Smooth muscle cell (in vitro differentiated cells): ENCODE results near the gene PGF. TPM values are rescaled to one million over a fixed set of nuclear protein-coding genes. Genes with fewer than 3 reads are reported as not detected.

Experiments
- DNase-seq: peaks from one replicate; lab custom pipeline; 2025; ENCODE audit not compliant: unreplicated experiment; lab: John Stamatoyannopoulos, UW
- H2AFZ ChIP-seq: fragments of 200-600 bp; sonication (generic); 2 replicates; pipeline ENCODE4 v1.6.0; 2016; ENCODE audit warnings: antibody characterized with exemption, low read depth, mild to moderate bottlenecking
- H3F3A ChIP-seq: fragments of 200-600 bp; sonication (generic); 2 replicates; pipeline ENCODE4 v1.6.0; 2017; ENCODE audit warnings: antibody characterized with exemption, low read depth
- H3K27ac ChIP-seq: fragments of 200-600 bp; sonication (generic); 2 replicates; pipeline ENCODE4 v1.5.1; 2016; ENCODE audit warnings: low read depth, mild to moderate bottlenecking
- H3K27me3 ChIP-seq: fragments of 200-600 bp; sonication (generic); 2 replicates; pipeline ENCODE4 v1.6.1; 2016; ENCODE audit warnings: low read depth, mild to moderate bottlenecking
- H3K36me3 ChIP-seq: fragments of 200-600 bp; sonication (generic); 2 replicates; pipeline ENCODE4 v1.5.1; 2016; ENCODE audit warnings: low read depth
- H3K4me1 ChIP-seq: fragments of 200-600 bp; sonication (generic); 2 replicates; pipeline ENCODE4 v1.5.1; 2016; ENCODE audit warnings: low read depth
- H3K4me2 ChIP-seq: fragments of 200-600 bp; sonication (generic); 2 replicates; pipeline ENCODE4 v1.6.0; 2016; ENCODE audit warnings: mild to moderate bottlenecking
- H3K4me3 ChIP-seq: fragments of 200-600 bp; sonication (generic); 2 replicates; pipeline ENCODE4 v1.5.1; 2016; ENCODE audit warnings: mild to moderate bottlenecking
- H3K79me2 ChIP-seq: fragments of 200-600 bp; sonication (generic); 2 replicates; pipeline ENCODE4 v1.6.0; 2016; ENCODE audit warnings: low read depth, mild to moderate bottlenecking
- H3K9ac ChIP-seq: fragments of 200-600 bp; sonication (generic); 2 replicates; pipeline ENCODE4 v1.6.0; 2016; ENCODE audit warnings: low read depth
- H3K9me3 ChIP-seq: fragments of 200-600 bp; sonication (generic); replicated peaks from 2 replicates; pipeline ENCODE4 v1.5.1; 2016; ENCODE audit warnings: low read depth
- H4K20me1 ChIP-seq: fragments of 200-600 bp; sonication (generic); 2 replicates; pipeline ENCODE4 v1.6.0; 2016; ENCODE audit warnings: low read depth
- WGBS: methylation state at CpG from one replicate; pipeline ENCODE4 v1.1.7; 2016; ENCODE audit warnings: low lambda C conversion rate; 5-methylcytosine and 5-hydroxymethylcytosine counted together
- polyA plus RNA-seq: library from polyadenylated mRNA; unstranded; fragments of >200 nt; fragmentation: Nextera tagmentation; extraction: Ambion mirVana; gene quantifications from 2 replicates; pipeline ENCODE4 v1.2.1, GENCODE V29; 2016
- total RNA-seq: library from RNA; depleted of rRNA; stranded (reverse); fragments of >200 nt; gene quantifications from 2 replicates; pipeline ENCODE4 v1.2.3, GENCODE V29; 2014
- TF ChIP-seq, protein P1 (sequence below): fragments of 200-600 bp; sonication (generic); IDR thresholded peaks from 2 replicates; pipeline ENCODE4 v1.5.1; 2017; ENCODE audit warnings: borderline replicate concordance, mild to moderate bottlenecking, antibody characterized with exemption; ENCODE audit not compliant: insufficient read depth, poor library complexity, severe bottlenecking

Gene PGF
- total and polyA plus RNA-seq, 2 experiments from 2014 or later, result 15.4 to 30.6 TPM

DNA sequence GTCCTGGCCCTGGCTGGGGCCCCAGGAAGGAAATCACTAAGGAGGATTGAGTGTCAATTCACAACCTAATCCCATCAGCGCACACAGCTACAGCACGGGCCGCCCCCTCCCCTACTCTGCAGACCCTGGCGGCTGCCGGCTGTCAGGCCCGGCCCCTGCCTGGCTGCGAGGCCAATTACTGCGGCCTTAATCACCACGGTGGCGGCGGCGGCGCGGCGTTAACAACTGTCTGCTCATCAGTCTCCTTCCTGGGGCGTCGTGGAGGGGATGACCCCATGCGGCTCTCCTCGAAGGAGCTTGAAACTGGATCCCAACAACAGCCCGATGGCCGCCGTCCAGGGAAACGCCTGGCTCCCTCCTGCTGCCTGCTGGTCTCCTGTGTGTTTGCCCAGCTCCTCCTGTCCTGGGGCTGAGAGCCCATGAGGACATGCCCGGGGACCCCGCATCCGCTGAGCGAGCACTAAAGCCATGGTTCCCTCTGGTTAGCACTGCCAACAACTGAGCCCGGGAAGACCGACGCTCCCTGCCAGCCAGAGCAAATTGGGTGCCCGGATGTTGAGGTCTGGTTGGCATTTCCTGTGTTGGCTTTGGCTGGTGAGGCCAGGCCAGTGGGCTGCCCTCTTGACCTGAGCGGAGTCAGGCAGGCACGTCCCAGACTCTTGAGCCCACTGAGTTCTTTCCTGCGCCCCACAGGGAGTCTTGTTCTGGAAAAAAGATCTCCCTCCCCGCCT is 25.5 kb upstream of the PGF start:
- no peaks in the 10 kb centered on the region for H3K79me2 ChIP-seq
- no peaks in the 10 kb centered on the region for H3K27me3 ChIP-seq
- no peaks in the 10 kb centered on the region for H4K20me1 ChIP-seq
- H3K9ac ChIP-seq, result no peak overlapping the region
- DNase-seq, result no peak
- H3F3A ChIP-seq, result no peaks in the 10 kb centered on the region
- no peaks in the 10 kb centered on the region for H3K9me3 ChIP-seq
- H3K4me2 ChIP-seq, result peak overlapping the region; percentile 44
- TF ChIP-seq, protein P1, sequence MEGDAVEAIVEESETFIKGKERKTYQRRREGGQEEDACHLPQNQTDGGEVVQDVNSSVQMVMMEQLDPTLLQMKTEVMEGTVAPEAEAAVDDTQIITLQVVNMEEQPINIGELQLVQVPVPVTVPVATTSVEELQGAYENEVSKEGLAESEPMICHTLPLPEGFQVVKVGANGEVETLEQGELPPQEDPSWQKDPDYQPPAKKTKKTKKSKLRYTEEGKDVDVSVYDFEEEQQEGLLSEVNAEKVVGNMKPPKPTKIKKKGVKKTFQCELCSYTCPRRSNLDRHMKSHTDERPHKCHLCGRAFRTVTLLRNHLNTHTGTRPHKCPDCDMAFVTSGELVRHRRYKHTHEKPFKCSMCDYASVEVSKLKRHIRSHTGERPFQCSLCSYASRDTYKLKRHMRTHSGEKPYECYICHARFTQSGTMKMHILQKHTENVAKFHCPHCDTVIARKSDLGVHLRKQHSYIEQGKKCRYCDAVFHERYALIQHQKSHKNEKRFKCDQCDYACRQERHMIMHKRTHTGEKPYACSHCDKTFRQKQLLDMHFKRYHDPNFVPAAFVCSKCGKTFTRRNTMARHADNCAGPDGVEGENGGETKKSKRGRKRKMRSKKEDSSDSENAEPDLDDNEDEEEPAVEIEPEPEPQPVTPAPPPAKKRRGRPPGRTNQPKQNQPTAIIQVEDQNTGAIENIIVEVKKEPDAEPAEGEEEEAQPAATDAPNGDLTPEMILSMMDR, result no peak
- H2AFZ ChIP-seq, result peak overlapping the region; percentile 64
- no peak overlapping the region for H3K4me3 ChIP-seq
- no peak overlapping the region for H3K27ac ChIP-seq
- no peaks in the 10 kb centered on the region for H3K36me3 ChIP-seq
- peaks cover 34% of the 10 kb centered on the region for H3K4me1 ChIP-seq
- WGBS, result 34% methylated on average over 35 of the region's 35 CpGs

DNA sequence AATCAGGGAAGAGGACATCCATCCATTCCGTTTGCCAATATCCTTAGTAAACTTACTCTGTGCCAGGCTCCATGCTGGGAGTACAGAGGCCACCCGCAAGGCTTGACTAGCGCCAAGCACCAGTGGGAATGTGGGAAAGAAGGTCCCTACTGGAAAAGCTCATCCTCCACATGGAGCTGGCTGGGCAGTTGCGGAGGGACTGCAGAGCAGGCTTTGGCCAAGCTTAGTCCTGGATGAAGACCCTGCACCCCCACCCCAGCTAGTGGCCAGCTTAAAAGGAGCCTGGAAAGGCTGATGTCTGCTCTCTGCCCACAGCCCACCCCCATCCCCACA is 25.0 kb upstream of the PGF start:
- H3K4me3 ChIP-seq, result no peak overlapping the region
- H3K36me3 ChIP-seq, result no peaks in the 10 kb centered on the region
- H3K27me3 ChIP-seq, result no peaks in the 10 kb centered on the region
- H3F3A ChIP-seq, result no peaks in the 10 kb centered on the region
- no peak overlapping the region for H3K9ac ChIP-seq
- 81% methylated on average over 4 of the region's 4 CpGs for WGBS
- H3K79me2 ChIP-seq, result no peaks in the 10 kb centered on the region
- H3K4me2 ChIP-seq, result peak overlapping the region; percentile 44
- TF ChIP-seq, protein P1, result no peak
- H3K27ac ChIP-seq, result no peak overlapping the region
- no peaks in the 10 kb centered on the region for H3K9me3 ChIP-seq
- DNase-seq, result no peak
- H4K20me1 ChIP-seq, result no peaks in the 10 kb centered on the region
- H3K4me1 ChIP-seq, result peaks cover 34% of the 10 kb centered on the region
- peak overlapping the region; percentile 64 for H2AFZ ChIP-seq

DNA sequence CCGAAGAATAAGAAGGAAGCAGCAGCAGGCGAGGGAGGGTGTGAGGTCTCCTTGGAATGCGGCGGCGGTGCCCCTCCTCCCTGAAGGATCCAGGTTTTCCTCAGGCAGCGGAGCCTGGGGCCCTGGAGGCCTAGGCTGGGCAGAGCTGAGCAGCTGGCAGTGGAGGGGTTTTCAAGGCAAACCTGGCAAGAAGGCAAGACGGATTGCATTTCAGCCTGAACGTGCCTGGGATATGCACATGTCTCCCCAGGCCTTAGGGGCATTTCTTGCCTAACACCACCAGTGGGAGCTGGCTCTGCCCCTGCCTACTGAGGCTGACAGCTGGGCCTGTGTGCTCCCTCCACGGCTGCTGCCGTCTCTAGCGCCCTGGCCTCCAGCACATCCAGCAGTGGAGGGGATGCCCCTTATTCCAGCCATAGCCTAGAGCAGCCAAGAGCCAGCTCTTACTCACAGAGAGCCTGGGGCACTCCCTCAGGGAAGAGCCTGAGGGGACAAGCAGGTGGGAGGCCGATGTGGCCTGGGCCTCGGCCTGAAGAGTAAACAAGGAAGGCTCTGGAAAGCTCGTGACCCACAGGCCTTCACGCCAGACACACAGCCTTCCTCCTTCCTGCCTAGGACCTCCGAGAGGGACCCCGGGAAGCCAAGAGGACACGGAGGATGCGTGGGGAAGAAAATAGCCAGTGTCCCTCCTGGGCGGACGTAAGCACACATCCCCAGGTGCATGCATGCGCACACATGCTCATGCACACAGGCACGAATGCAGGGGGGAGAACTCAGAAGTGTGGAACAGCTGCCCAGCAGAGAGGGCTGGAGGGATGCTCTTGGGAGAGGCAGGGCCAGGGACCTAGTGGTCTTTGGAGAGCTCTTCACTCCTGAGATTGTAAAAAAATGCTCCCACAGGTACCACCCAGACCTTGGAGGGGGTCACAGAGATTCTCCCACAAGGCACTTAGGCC is 24.3 kb upstream of the PGF start:
- 63% methylated on average over 23 of the region's 23 CpGs for WGBS

More for the DNA sequence above, 24.3 kb upstream of the PGF start:
- H3K27ac ChIP-seq, result no peak overlapping the region
- no peaks in the 10 kb centered on the region for H3K79me2 ChIP-seq
- no peaks in the 10 kb centered on the region for H3K27me3 ChIP-seq
- no peaks in the 10 kb centered on the region for H3F3A ChIP-seq
- peaks cover 34% of the 10 kb centered on the region for H3K4me1 ChIP-seq
- TF ChIP-seq, protein P1, result no peak
- H3K9me3 ChIP-seq, result no peaks in the 10 kb centered on the region
- no peak for DNase-seq
- H3K9ac ChIP-seq, result no peak overlapping the region
- H4K20me1 ChIP-seq, result no peaks in the 10 kb centered on the region
- no peak overlapping the region for H3K4me2 ChIP-seq
- no peaks in the 10 kb centered on the region for H3K36me3 ChIP-seq
- H2AFZ ChIP-seq, result peak overlapping the region; percentile 58
- no peak overlapping the region for H3K4me3 ChIP-seq
